GM12874 (cell line): Measurements from ENCODE around the gene THEM5.

ENCODE experiments used
- CTCF ChIP-seq: IDR thresholded peaks from 2 replicates; pipeline ENCODE4 v1.5.1; 2011; ENCODE audit warnings: low read depth, mild to moderate bottlenecking, control low read depth, low read length, moderate library complexity; ENCODE audit not compliant: insufficient read depth

Gene THEM5

GRCh38 chr1:151849126-151849525 lies 4.4 kb downstream of the THEM5 start:
- TF ChIP-seq CTCF = no peak

DNA sequence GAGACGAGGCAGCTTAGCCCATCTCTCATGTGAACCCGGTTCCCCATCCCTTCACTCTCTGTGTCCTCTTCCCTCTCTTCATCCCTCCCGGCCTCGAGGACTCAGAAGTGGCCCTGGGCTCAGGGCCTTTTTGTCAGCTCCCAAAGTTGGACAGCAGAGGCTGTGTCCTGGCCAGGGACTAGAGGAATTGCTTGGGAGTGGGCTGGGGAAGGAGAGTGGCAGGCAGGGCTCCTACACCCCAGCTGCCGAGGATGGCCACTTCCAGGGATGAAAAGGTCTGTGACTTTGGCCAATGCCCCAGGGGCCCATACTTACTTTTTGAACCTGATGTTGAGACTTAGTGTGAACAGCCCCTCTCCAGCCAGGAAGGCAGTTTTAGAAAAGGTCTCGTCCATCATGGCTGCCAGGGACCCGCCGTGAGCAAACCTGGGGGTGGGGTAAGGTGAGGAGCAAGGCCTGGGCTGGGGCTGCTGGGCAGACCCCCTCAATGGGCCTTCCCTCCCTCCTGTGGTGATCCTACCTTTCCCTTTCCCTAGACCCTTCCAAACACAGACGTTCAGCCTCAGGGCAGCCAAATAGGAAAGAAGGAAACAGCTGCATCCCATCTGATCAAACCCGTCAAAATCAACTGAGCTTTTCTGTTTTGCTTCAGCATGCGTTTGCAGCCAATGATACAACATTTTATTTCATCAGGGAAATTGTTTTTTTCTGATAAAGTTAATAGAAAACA lies 5.5 kb downstream of the THEM5 start:
- no peak for TF ChIP-seq CTCF

- no peak for TF ChIP-seq CTCF
These were observed 6.8 kb downstream of the THEM5 start for GRCh38 chr1:151846686-151847237.

GRCh38 chr1:151846062-151846568 lies 7.4 kb downstream of the THEM5 start:
- no peak for TF ChIP-seq CTCF

- TF ChIP-seq CTCF = no peak
These were observed 10.1 kb downstream of the THEM5 start for GRCh38 chr1:151843398-151843797.

- TF ChIP-seq CTCF = no peak
These were observed 12.4 kb downstream of the THEM5 start for GRCh38 chr1:151841141-151841540.

- TF ChIP-seq CTCF = no peak
These were observed 13.1 kb downstream of the THEM5 start for GRCh38 chr1:151840421-151840820.
